Measurements from ENCODE around the gene CMIP. TPM values are rescaled to one million over a fixed set of nuclear protein-coding genes. Genes with fewer than 3 reads are reported as not detected.

Gene CMIP
- total RNA-seq, 1 donor, result 15.7 TPM

GRCh38 chr16:81639931-81640680 lies 195.5 kb downstream of the CMIP start:
- H3K4me3 ChIP-seq (ENCODE audit: low read depth, low read length), result no peak overlapping the region
- no peak for TF ChIP-seq CTCF (IDR thresholded peaks at IDR 0.05; ENCODE audit: insufficient read depth, low read length)
- DNase-seq (ENCODE audit: low read depth), result no peak

GRCh38 chr16:81640681-81641070 lies 196.1 kb downstream of the CMIP start:
- no peak overlapping the region for H3K4me3 ChIP-seq (ENCODE audit: low read depth, low read length)
- TF ChIP-seq CTCF (IDR thresholded peaks at IDR 0.05; ENCODE audit: insufficient read depth, low read length), result no peak
- no peak for DNase-seq (ENCODE audit: low read depth)

- H3K4me3 ChIP-seq (ENCODE audit: low read depth, low read length), result no peak overlapping the region
- DNase-seq (ENCODE audit: low read depth), result no peak
- TF ChIP-seq CTCF (IDR thresholded peaks at IDR 0.05; ENCODE audit: insufficient read depth, low read length), result no peak
Observed at GRCh38 chr16:81641395-81642106, 196.9 kb downstream of the CMIP start.

GRCh38 chr16:81642107-81642436 lies 197.5 kb downstream of the CMIP start:
- H3K4me3 ChIP-seq (ENCODE audit: low read depth, low read length), result no peak overlapping the region
- no peak for DNase-seq (ENCODE audit: low read depth)
- TF ChIP-seq CTCF (IDR thresholded peaks at IDR 0.05; ENCODE audit: insufficient read depth, low read length), result no peak

GRCh38 chr16:81642943-81643342 lies 198.3 kb downstream of the CMIP start:
- H3K4me3 ChIP-seq (ENCODE audit: low read depth, low read length), result no peak overlapping the region
- DNase-seq (ENCODE audit: low read depth), result no peak
- TF ChIP-seq CTCF (IDR thresholded peaks at IDR 0.05; ENCODE audit: insufficient read depth, low read length), result no peak

GRCh38 chr16:81645266-81645694 lies 200.7 kb downstream of the CMIP start:
- H3K4me3 ChIP-seq (ENCODE audit: low read depth, low read length), result no peak overlapping the region
- DNase-seq (ENCODE audit: low read depth), result peak; percentile 91
- TF ChIP-seq CTCF (IDR thresholded peaks at IDR 0.05; ENCODE audit: insufficient read depth, low read length), result no peak
